Activated CD8-positive, alpha-beta memory T cell treated with anti-CD3 and anti-CD28 coated beads, Interleukin-2, amount 50 U/mL, for 24 hours (primary cell): ENCODE measurements around the gene JHY.

Experiments used
- DNase-seq: peaks from one replicate; pipeline ENCODE4 v3.0.0-alpha.2; 2020; ENCODE audit errors: extremely low read depth

The JHY gene

DNA sequence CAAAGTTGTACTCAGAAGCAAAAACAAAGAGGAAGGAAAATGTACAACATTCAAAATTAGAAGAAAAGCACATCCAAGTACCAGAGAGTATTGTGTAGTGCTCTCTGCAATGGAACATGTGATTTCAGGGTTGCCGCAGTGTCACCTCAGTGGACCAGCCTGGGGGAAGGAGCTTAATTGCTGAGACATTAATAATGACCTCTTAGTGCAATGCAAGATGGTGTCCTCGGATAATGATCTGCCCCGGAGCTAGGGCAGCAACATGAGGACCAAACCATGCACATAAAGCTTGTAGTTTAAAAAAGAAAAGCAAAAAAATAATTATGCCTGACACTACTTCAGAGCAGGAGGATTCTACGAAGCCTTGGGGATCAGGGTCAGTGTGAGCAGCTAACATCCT lies 11.3 kb upstream of the JHY start:
- no peak for DNase-seq

GRCh38 chr11:122872046-122872445 lies 10.5 kb upstream of the JHY start:
- DNase-seq: no peak

GRCh38 chr11:122874991-122875390 lies 7.6 kb upstream of the JHY start:
- DNase-seq: no peak

- DNase-seq: no peak
These were observed 4.8 kb upstream of the JHY start for GRCh38 chr11:122877732-122878131.

DNA sequence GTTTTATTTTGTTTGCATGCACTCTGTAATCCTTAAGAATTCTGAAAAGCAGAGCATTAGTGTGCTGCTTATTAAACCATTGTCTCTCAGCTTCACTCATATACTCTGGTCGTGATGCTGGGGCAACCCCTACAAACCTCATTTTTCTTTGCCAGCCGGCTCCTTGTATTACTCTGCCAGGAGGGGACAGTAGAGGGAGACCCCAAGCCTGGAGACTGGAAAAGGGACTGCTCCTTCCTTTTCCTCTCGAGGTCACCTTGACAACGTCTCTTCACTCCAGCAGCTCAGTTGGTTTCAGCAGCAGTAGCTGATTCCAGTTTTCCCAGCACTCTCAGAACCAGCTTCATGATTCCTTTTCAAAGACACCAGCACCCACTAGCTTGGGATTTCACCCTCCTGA lies 2.8 kb upstream of the JHY start:
- no peak for DNase-seq

DNA sequence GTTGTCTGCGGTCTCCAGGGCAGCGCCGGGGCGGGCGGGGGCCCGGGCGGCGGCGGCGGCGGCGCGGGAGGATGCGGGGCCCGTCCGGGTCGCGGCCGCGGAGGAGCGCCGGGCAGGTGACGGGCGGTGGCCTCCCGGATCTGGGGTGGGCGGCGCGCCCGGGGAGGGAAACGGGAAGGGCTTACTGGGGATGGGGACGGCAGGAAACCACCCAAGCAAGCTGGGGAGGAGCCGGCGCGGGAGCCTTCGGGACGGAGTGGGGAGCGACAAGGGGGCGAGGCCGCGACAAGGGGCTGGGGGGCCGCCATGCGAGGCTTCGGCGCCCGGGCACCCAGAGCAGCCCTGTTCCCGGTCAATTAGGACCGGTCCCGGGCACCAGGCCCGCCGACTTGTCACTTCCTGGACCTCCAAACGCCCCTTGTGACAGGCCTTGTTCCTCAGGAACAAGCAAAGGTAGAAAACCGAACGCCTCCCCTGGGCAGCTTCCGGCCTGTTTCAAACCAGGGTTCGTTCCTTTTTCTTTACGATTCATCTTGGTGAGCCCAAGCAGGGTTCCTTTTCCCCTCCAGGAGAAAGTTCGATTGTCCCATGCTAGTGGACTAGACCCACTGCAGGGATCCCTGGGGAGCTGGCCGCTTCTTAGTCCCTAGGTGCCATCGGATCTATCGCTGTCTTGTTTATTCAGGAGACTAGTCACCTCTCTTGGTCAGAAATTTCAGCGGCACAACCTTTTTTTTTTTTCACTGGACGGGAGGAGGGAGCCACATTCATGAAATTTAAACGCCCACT lies 492 bp downstream of the JHY start:
- DNase-seq: no peak

DNA sequence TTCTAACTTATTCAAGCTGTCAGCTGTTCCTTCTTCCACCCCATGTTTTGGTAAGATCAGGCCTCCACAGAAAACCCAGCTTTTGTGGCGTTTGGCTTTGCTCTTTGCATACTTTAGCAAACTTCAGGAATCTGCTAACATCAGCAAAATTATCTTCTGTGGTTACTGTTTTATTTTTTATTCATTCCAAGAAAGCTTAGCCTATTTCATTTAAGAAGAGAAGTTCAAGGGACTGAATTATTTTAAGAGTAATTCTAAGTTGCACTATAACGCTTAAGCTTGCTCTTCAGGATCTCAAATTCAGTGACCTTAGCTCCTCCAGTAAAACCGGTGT lies 1.1 kb downstream of the JHY start:
- DNase-seq: no peak

GRCh38 chr11:122888162-122888561 lies 5.6 kb downstream of the JHY start:
- DNase-seq: no peak

DNA sequence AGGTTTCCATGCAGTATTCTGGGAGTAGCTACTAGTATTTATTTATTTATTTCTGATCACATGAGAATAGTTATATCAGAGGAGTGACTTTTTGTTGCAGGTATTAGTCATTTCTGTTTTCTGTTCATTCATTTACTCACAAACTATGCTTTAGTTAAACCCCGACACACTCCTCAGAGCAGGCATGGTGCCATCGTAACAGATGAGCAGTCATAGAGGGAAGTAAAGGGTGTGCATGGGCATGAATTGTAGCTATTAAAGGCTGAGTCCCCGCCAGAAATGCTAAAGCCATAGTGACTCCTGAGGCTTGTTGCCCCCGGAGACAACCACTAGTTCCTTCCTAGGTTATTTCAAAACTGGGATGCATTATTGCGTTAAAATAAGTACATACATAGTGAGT lies 10.6 kb downstream of the JHY start:
- no peak for DNase-seq

- no peak for DNase-seq
These were observed 13.0 kb downstream of the JHY start for GRCh38 chr11:122895563-122895962.

- no peak for DNase-seq
These were observed 15.1 kb downstream of the JHY start for GRCh38 chr11:122897606-122898210.

DNA sequence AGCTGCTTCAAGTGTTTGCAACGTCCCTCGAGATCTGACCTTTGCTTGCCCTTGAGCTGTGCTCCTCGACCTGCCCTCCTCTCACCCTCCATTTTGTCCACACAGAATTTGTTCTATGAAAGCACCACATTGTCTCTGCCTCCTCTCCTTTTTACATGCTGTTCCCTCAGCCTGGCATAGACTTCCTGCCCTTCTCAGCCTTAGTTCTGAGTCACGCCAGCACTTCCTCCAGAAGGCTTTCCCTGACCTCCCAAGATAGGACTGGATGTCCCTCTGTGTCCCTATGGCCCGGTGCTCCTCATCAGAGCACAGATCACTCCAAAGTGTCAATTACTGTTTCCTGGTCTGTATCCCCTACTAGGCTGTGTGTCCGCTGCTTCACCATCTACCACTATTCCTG lies 16.2 kb downstream of the JHY start:
- DNase-seq: no peak

DNA sequence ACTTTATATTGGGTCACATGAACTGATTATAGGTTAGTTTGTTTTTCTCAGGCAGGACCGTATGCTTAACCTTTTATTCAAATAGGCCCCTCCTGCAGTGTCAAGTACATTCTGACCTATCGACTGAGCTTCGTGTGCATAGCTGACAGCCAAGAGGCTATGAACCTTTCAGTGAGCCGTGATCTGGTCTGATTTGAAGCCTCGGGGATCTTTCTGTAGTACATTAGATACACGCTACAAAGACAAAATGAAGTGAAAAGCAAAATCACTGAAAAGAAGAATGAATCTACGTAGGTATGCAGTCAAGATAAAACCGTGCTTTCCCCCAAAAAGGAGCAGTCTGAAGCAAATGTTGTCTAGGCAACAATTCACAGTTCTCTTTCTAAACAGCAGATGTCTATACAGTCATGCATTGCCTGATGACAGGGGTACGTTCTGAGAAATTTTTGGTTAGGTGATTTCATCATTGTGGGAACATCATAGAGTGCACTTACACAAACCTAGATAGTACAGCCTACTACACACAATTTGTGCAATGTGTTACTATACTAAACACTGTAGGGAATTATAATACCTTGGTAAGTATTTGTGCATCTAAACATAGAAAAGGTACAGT lies 18.1 kb downstream of the JHY start:
- no peak for DNase-seq

DNA sequence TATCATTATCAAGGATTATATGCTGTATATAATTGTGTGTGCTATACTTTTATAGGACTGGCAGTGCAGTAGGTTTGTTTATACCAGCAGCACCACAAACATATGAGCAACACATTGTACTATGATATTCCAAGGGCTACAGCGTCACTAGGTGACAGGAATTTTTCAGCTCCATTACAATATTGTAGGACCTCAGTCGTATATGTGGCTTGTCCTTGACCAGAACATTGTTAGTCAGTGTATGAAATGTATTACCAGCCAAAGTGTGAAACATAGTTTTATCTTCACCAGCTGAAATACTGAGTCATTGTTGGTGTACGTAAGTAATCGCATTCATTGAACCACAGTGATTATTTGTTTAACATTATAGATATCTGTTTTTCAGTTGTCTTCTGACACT lies 20.4 kb downstream of the JHY start:
- no peak for DNase-seq

DNA sequence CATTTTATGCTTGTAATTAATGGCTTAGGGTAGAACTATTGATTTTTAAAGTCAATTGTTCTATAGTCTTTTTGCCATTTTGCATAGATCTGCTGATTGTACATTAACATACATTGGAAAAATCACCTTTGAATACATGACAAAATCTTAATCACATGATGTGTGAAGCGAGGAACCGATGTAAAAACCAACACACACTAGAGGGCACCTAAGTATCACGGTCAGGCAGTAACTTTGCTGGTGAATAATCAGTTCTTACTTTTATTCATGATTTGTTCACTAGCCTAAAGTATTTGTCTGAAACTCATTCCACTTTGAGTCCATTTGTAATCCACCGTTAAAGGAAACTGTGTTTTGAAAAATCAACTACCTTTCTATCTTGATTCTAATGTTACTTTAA lies 28.2 kb downstream of the JHY start:
- no peak for DNase-seq

- no peak for DNase-seq
These were observed 34.8 kb downstream of the JHY start for GRCh38 chr11:122917311-122917710.

- DNase-seq: no peak
These were observed 36.2 kb downstream of the JHY start for GRCh38 chr11:122918734-122919133.

GRCh38 chr11:122920579-122920978 lies 38.0 kb downstream of the JHY start:
- DNase-seq: no peak

DNA sequence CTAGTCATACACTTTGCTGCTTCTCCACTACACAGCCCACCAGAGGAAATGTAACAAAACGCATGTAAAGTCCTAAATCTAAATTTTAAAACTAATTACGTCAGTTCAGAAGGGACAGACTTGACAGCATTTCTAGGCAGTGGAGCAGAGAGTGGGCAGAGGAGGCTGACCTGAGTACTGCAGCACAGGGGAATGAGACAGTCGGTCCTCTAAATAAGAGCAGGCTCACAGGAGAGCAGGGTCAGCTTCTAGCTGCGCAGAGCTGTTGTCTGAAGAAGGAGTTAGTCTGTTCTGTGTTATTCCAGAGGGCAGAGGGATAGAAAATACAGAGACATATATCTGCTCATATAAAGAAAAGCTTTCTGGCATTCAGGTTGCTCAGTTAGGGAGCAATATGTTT lies 40.3 kb downstream of the JHY start:
- DNase-seq: no peak

GRCh38 chr11:122923302-122923701 lies 40.7 kb downstream of the JHY start:
- no peak for DNase-seq

DNA sequence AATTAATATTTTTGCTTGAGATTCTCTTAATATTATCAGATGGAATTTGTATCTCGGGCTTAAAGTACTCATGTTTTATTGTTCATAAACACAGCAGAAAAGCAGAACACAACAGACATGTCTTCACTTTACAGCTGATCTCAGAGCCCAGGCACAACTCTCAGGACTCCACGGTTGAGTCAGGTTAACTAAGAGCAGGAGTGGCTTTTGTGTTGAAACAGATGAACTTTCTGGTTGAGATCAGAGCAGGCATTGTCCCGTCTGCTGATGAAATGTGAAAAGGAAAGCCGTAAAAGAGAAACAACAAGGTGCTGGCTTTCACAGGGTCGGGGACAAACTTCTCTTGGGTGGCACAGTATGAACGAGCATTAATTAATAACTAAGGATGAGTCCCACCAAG lies 49.0 kb downstream of the JHY start:
- DNase-seq: no peak

DNA sequence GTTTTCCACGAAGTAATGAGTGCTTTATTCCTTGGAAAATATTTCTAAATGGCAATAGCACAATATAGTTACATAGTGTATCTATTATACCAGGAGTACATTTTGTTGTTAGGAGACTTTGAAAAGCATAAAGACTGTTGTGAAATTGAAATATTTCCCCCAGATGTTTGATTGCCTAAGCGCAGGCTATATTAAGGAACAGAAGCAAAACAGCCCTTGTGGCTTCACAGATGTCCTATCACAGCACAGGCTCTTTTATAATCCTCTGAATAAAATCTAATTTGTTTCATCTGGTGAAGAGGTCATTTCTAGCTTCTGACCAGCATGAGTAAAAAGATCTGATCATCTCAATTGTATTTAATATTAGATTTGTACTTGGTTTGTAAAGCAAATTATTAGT lies 50.9 kb downstream of the JHY start:
- DNase-seq: no peak

DNA sequence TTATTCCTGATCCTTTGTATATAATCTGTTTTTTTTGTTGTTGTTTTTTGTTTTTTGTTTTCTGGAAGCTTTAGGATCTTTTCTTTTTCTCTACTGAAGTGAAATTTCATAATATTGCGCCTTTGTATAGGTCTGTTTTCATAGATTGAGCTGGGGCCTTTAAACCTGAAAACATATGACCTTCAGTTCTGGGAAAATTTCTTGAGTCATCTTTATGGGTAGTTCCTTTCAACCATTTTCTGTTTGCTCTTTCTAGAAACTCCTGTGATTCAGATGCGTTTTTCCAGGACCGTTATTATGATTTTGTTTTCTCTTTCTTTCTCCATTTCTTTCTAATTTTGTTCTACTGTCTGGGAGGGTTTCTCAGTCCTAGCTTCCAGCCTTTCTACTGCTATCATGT lies 55.4 kb downstream of the JHY start:
- no peak for DNase-seq

GRCh38 chr11:122938557-122938956 lies 56.0 kb downstream of the JHY start:
- no peak for DNase-seq
